Stimulated activated effector memory CD8-positive, alpha-beta T cell treated with anti-CD3 and anti-CD28 coated beads, Interleukin-12 subunit alpha, Interleukin-12 subunit beta, amount 100 ng/mL, for 72 hours (primary cell): ENCODE data around the gene MRPL55.
A peak's percentile ranks its signal among the peaks of the same experiment; 100 is the strongest.

ENCODE experiments used
- ATAC-seq: fragments of 150-1000 bp; cut with Tn5 transposase; 2 replicates; pipeline ENCODE4 v1.10.0; 2021
- DNase-seq, 2 donors: peaks; one replicate each; pipeline ENCODE4 v3.0.0; 2021 to 2022; ENCODE audit warnings: low spot score in 2 of 2
- H3K27ac Mint-ChIP-seq: one replicate; pipeline ENCODE4 v1.8.0; 2022; ENCODE audit warnings: mild to moderate bottlenecking, mixed read lengths
- H3K36me3 Mint-ChIP-seq: one replicate; pipeline ENCODE4 v1.8.0; 2022; ENCODE audit warnings: mild to moderate bottlenecking, mixed read lengths
- H3K4me1 Mint-ChIP-seq: one replicate; pipeline ENCODE4 v1.8.0; 2022; ENCODE audit warnings: mixed read lengths
- H3K4me3 Mint-ChIP-seq: one replicate; pipeline ENCODE4 v1.8.0; 2022; ENCODE audit warnings: mild to moderate bottlenecking, mixed read lengths
- H3K9me3 Mint-ChIP-seq: one replicate; pipeline ENCODE4 v1.8.0; 2022; ENCODE audit warnings: mixed read lengths

The MRPL55 gene

DNA sequence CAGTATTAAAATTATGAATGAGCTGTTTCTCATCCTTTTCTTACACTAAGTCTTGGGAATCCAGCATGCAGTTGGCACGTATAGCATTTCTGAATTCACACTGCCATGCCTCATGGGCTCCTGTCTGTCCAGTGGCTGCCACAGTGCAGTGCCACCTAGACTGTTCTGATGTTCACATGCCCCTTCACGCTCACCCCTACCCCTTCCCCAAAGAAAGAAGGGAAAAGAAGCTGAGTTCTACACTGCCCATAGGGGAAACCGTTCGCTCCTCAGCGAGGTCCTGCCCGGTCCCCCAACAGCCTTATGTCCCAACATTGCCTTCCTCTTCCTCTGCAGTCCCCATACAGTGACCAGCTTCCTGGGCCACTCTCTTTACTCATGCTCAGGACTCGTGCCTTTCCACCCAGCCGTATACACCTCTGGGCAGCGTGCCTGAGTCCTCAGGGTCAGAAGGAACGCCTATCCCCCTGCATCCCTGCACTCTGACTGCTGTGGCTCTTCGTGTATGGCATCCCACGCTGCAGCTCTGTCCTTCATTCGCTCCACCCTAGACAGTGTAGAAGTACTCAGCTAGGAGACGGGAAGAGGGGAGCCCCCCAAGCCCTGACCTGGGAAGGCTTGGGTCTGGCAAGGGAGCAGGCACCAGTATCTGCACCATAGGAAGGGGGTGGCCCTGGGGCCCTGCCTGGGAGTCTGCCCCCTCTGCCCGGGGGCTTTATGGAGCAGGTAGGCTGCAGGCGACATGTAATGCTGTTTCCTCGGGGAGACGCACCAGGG lies 50.7 kb downstream of the MRPL55 start:
- H3K4me1 Mint-ChIP-seq = peaks cover 17% of the 10 kb centered on the region

More for the DNA sequence above, 50.7 kb downstream of the MRPL55 start:
- DNase-seq (no peak), ATAC-seq (no peak)
- H3K9me3 Mint-ChIP-seq = no peaks in the 10 kb centered on the region
- no peaks in the 10 kb centered on the region for H3K36me3 Mint-ChIP-seq
- peak overlapping the region; percentile 62 for H3K4me3 Mint-ChIP-seq
- no peak overlapping the region for H3K27ac Mint-ChIP-seq
